Testis (tissue), 2 donors: Measurements from ENCODE around the gene SLC9A8.

Experiments
- POLR2A ChIP-seq: fragments of 450-650 bp; IDR thresholded peaks from one replicate; pipeline ENCODE4 v1.6.1; 2017; ENCODE audit warnings: antibody characterized with exemption, mild to moderate bottlenecking, moderate library complexity
- TF ChIP-seq, protein P1 (sequence below), 3 experiments: fragments of 450-650 bp in 2 of 3; fragments of 200-600 bp in 1 of 3; sonication (generic) in 1 of 3; IDR thresholded peaks; one replicate each; pipeline ENCODE4 v1.5.1; 2016 to 2019; ENCODE audit warnings: antibody characterized with exemption in 3 of 3, mild to moderate bottlenecking in 2 of 3, moderate library complexity in 1 of 3

DNA sequence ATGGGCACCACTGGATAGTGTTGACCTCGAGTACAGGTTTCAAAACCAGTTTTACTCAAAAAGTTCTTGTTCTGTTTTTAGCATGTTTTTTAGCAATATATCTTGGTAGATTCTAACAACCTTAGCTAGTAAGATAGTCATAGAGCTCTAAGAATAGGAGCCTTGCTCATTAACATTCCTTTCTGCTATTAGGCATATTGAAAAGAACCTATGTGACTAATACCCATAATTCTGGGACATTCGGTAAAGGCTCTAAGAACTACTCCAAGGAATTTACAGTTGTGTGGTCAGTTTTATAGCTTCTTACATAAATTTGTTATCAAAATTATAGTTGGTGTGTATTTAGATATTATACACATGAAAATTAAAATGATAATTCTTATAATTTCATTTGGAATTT is 11.6 kb downstream of the SLC9A8 start:
- TF ChIP-seq, protein P1, sequence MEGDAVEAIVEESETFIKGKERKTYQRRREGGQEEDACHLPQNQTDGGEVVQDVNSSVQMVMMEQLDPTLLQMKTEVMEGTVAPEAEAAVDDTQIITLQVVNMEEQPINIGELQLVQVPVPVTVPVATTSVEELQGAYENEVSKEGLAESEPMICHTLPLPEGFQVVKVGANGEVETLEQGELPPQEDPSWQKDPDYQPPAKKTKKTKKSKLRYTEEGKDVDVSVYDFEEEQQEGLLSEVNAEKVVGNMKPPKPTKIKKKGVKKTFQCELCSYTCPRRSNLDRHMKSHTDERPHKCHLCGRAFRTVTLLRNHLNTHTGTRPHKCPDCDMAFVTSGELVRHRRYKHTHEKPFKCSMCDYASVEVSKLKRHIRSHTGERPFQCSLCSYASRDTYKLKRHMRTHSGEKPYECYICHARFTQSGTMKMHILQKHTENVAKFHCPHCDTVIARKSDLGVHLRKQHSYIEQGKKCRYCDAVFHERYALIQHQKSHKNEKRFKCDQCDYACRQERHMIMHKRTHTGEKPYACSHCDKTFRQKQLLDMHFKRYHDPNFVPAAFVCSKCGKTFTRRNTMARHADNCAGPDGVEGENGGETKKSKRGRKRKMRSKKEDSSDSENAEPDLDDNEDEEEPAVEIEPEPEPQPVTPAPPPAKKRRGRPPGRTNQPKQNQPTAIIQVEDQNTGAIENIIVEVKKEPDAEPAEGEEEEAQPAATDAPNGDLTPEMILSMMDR (IDR thresholded peaks at IDR 0.05), result no peak
- TF ChIP-seq POLR2A, result no peak
